Amygdala (tissue), 56 donors: ENCODE measurements around the gene NGF.
"Not testable (repeated sequence)": the region's sequence is repeated elsewhere in the genome, so short reads cannot be mapped to it uniquely, and the experiment has no call there.

ENCODE experiments used
- DNase-seq, 56 donors: peaks; one replicate each; lab custom pipeline; 2025; lab: John Stamatoyannopoulos, UW

Gene NGF

DNA sequence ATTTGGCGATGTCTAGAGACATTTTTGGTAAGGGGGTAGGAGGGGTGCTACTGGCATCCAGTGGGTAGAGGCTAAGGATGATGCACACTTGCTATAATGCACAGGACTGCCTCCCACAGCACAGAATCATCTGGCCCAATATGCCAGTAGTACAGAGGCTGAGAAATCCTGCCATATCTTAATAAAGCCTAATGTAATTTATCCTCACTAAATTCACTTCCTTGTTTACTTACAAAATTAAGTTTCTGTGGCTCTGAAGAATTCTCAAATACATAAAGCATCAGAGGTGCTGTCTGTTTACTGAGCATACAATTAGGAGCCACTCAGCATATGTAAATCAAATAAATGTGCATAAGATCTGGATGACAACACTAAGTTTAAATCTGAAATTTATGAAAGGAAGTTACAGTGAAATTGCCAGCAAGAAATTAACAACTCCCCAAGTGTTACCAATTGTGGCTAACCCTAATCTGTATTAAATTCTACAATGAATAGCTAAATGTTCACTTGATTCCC is 26.5 kb downstream of the NGF start:
- DNase-seq = no peak

DNA sequence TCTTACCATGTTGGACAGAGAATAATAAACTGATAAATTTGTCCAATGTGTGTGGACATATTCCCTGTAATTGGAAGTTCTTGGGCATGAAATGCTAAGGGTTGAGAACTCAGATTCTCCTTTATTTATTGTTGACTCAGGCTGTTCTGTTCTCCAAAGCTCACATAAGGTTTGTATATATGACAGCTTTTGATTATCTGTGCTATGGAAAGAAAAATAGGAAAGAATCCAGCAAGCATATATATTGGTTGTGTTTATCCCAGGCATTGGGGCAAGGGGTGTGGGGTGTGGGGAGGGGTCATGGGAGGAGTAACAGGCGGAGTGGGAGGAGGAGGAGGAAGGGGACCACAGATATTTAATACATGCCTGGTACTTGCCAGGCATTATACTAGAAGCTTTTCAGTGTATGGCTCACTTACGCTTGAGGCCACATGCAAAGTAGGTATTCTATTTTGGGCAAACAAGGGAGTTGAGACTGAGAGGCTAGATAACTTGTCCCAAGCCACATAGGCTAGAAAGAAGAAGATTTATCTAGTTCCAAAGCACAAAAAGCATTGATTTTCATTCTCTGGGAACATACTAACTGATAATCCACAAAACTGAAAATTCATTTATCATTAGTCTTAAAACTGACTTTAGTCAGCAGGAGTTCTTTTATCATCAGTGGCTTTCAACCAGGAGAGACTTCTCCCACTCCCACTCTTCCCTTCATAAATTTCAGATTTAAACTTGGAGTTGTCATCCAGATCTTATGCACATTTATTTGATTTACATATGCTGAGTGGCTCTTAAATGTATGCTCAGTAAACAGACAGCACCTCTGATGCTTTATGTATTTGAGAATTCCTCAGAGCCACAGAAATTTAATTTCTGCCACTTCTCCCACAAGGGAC is 27.2 kb downstream of the NGF start:
- no peak for DNase-seq

GRCh38 chr1:115309504-115309903 is 28.5 kb downstream of the NGF start:
- DNase-seq = not testable (repeated sequence)

GRCh38 chr1:115308969-115309368 is 29.1 kb downstream of the NGF start:
- no peak for DNase-seq

DNA sequence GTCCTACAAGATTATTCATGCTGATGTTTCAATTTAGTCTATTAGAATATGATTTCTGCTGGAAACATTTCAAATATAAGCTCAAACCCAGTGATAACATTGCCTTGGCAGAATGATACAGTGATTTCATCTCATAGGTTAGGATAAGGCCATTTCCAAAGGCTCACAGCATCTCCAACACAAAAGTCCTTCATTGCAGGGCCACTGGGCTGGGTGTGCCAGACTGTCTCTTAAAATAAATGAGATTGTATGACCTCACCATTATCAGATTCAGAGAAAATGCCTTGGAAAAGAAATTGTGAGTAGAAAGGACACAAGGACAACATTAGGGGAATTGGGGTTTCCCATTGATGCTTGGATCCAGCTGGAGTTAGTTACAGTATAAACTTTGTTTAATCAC is 30.4 kb downstream of the NGF start:
- DNase-seq = no peak

- DNase-seq = no peak
Measured at GRCh38 chr1:115306146-115306545, 31.9 kb downstream of the NGF start.

- no peak for DNase-seq
Measured at GRCh38 chr1:115303364-115303763, 34.7 kb downstream of the NGF start.

DNA sequence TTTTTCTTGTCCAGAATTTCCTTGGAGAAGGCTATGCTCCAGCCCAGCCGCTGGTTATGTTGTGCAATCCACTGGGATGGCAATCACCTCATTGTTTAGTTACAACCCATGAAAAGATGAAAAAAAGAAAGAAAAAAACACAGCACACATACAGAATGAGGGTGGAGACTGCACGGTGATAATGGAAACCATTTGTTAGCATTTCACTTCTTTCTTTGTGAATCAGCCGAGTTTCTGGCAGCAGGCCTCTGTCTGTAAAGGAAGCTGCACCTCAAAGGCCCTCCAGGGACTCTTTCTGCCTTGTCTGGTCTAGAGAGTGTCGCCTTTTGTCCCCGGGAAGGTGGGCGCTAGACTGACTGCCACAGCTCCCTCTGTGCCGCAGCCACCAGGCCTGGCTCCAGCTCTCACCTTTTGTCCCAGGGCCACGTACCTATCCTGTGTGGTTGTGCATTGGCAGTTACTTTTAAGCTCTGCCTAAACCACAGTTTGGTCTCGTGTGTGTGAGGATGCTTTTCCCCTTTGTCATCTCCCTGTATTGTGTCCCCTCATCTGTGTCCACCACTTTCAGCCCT is 35.6 kb downstream of the NGF start:
- no peak for DNase-seq

- peak in 30 of 56 donors; percentile 9 to 64 (median 34) for DNase-seq
Measured at GRCh38 chr1:115301438-115302020, 36.5 kb downstream of the NGF start.

DNA sequence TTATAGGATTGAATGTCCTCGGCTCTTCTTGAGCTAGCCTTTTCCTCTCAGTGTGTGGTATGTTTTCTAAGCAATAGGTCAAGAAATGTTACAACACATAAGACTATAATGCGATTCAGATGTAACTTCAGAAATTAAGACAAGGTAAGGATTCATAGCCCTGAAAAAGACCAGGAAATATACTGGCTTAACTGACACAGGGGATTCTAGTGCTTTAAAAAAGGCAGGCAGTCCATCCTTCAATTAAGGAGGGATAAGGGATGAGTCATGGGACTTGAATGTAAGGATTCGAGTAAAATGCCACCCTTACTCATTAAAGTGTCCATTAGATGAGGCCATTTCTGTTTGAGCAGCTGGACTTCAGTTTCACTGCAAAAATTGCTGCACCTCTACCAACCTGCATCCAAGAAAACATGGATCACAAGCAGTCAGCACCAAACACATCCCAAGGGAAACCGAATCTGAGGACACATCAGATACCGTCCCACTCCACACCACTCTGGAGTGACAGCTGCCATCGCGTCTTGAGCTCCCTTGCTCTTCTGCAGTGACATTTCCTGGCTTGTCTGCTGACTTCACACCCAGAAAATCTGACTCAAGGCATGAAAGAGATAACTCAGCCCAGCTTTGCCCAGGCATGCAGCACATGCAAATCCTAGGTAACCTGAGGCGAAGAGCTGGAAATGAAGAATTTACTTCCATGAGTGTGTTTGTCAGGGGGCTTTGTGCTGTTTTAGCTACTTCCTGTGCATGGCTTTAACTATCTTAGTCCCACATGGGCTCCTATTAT is 37.8 kb downstream of the NGF start:
- DNase-seq = no peak

DNA sequence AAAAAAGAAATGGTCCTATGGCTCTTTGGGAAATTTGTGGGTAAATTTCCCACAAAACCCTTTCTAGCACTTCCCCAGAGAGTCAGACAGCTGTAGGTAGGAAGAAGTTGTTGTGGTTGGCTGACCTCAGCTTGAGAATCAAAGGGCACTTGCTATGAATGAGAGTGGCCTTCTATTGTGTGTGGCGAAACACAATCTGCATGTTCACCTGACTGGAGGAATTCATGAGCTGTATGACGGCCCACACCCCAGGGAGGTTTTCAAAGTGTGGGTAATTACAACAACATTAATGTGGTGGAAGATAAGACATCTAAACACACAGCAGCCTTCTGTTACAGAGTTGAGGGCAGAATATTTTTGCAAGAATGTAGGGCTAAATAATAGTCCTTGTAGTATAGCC is 38.8 kb downstream of the NGF start:
- no peak for DNase-seq

DNA sequence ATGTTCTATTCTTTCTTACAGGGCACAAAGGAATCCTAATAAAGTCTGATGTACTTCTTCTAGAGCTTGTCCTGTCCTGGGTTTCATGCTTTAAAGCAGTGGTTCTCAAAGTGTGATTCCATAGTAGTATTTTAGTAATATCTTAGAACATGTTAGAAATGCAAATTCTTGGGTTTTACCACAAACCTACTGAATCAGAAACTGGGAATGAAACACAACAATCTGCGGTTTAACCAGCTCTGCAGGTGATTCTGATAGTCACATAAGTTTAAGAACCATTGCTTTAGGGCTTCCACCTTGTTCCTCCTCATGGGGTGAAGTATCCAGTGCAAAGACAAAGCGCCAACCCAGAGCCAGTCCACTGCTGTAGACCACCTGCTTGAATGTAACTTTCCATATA is 41.1 kb downstream of the NGF start:
- no peak for DNase-seq

- DNase-seq = no peak
Measured at GRCh38 chr1:115295904-115296696, 41.9 kb downstream of the NGF start.

GRCh38 chr1:115293899-115294298 is 44.1 kb downstream of the NGF start:
- DNase-seq = no peak

DNA sequence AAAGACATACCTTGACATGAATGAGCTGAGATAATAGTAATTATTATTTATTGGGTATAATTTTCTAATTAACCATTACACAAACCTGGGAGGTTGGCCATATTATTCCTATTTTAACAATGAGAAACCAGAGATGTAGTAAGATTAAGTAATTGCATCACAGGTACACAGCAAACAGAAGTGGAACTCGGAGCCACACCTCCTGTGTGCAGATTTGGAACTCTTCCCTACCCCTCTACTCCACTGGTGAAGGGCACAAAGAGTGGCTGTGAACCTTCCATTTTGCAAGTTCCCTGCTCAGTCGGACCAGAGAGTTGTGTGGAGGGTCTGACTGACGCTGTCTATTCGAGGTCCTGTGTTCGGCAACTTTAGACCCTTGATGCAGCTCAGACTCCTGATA is 45.0 kb downstream of the NGF start:
- DNase-seq = no peak

GRCh38 chr1:115291741-115292140 is 46.3 kb downstream of the NGF start:
- no peak for DNase-seq

GRCh38 chr1:115289940-115290339 is 48.1 kb downstream of the NGF start:
- DNase-seq = no peak

- no peak for DNase-seq
Measured at GRCh38 chr1:115288591-115289198, 49.4 kb downstream of the NGF start.

- DNase-seq = no peak
Measured at GRCh38 chr1:115286431-115287205, 51.4 kb downstream of the NGF start.
